Endodermal cell (in vitro differentiated cells): Measurements from ENCODE around the gene CDK5RAP2. TPM values are rescaled to one million over a fixed set of nuclear protein-coding genes. Genes with fewer than 3 reads are reported as not detected.

Experiments used
- DNase-seq: peaks from one replicate; pipeline ENCODE4 v3.0.0-alpha.2; 2017
- H3K27ac ChIP-seq: 2 replicates; pipeline ENCODE4 v1.5.1; 2013; ENCODE audit warnings: mild to moderate bottlenecking, low read depth, low read length, moderate library complexity
- H3K27me3 ChIP-seq: 2 replicates; pipeline ENCODE4 v1.6.1; 2013; ENCODE audit warnings: mild to moderate bottlenecking, low read length, moderate library complexity; ENCODE audit not compliant: insufficient read depth, control insufficient read depth, poor library complexity, severe bottlenecking
- H3K36me3 ChIP-seq: 2 replicates; pipeline ENCODE4 v1.7.0; 2013; ENCODE audit warnings: mild to moderate bottlenecking, low read length, moderate library complexity; ENCODE audit not compliant: control insufficient read depth, insufficient read depth
- H3K4me1 ChIP-seq: one replicate; pipeline ENCODE4 v1.7.0; 2013; ENCODE audit warnings: low read length; ENCODE audit not compliant: control insufficient read depth, insufficient read depth
- H3K4me3 ChIP-seq: 2 replicates; pipeline ENCODE4 v1.5.1; 2013; ENCODE audit warnings: mild to moderate bottlenecking, low read length, moderate library complexity
- H3K9ac ChIP-seq: 2 replicates; pipeline ENCODE4 v1.6.1; 2013; ENCODE audit warnings: mild to moderate bottlenecking, low read length, moderate library complexity; ENCODE audit not compliant: poor library complexity, severe bottlenecking; ENCODE audit errors: extremely low read depth
- H3K9me3 ChIP-seq: 2 replicates; pipeline ENCODE4 v1.6.1; 2013; ENCODE audit warnings: mild to moderate bottlenecking, low read length, moderate library complexity; ENCODE audit not compliant: control insufficient read depth
- H3K27ac Mint-ChIP-seq: 2 replicates; pipeline ENCODE4 v1.8.0; 2020; ENCODE audit warnings: mixed read lengths
- H3K27me3 Mint-ChIP-seq: 2 replicates; pipeline ENCODE4 v1.8.0; 2021; ENCODE audit warnings: mild to moderate bottlenecking, mixed read lengths; ENCODE audit not compliant: insufficient read depth
- H3K36me3 Mint-ChIP-seq: 2 replicates; pipeline ENCODE4 v1.8.0; 2020; ENCODE audit warnings: low read depth, mixed read lengths
- H3K4me1 Mint-ChIP-seq: 2 replicates; pipeline ENCODE4 v1.8.0; 2020; ENCODE audit warnings: mixed read lengths
- H3K4me3 Mint-ChIP-seq: 2 replicates; pipeline ENCODE4 v1.8.0; 2020; ENCODE audit warnings: mild to moderate bottlenecking, moderate library complexity, mixed read lengths
- H3K9me3 Mint-ChIP-seq: 2 replicates; pipeline ENCODE4 v1.8.0; 2020; ENCODE audit warnings: mild to moderate bottlenecking, mixed read lengths
- CTCF ChIP-seq: fragments of 200-600 bp; sonication (generic); conservative IDR thresholded peaks from 2 replicates; pipeline ENCODE4 v1.5.0; 2021; ENCODE audit warnings: antibody characterized with exemption, mild to moderate bottlenecking
- WGBS, 2 experiments: methylation state at CpG; one replicate each; pipeline versions ENCODE4 v1.1.5 to v1.1.7; 2013; ENCODE audit warnings: missing lambda C conversion rate in 2 of 2, mixed read lengths in 1 of 2; ENCODE audit not compliant: insufficient coverage in 1 of 2, insufficient read length in 1 of 2; 5-methylcytosine and 5-hydroxymethylcytosine counted together
- total RNA-seq, 2 donors: library from RNA; stranded (reverse); fragmentation: NEBNext Ultra II Directional in 1 of 2; extraction: Animal tissue kit (Norgen Biotek cat#: 25700) in 1 of 2; gene quantifications; 2 replicates in 1 of 2; 3 replicates in 1 of 2; pipeline ENCODE4 v1.2.1, GENCODE V29; 2021

The CDK5RAP2 gene
- total RNA-seq, 2 donors from 2014 or later: 68.2 to 92.0 TPM

- Mint-ChIP-seq H3K9me3 (no peaks in the 10 kb centered on the region), H3K36me3 (peaks cover 37% of the 10 kb centered on the region), H3K27me3 (no peaks in the 10 kb centered on the region), H3K27ac (no peak overlapping the region), H3K4me1 (no peaks in the 10 kb centered on the region), H3K4me3 (no peak overlapping the region)
- 96 to 97% methylated on average over 8 to 9 of the region's 9 CpGs for WGBS, 2 experiments
- Histone ChIP-seq H3K9me3 (no peaks in the 10 kb centered on the region), H3K36me3 (peaks cover 62% of the 10 kb centered on the region), H3K27ac (no peak overlapping the region), H3K4me3 (no peak overlapping the region), H3K9ac (no peak overlapping the region), H3K4me1 (no peaks in the 10 kb centered on the region), H3K27me3 (no peaks in the 10 kb centered on the region)
- DNase-seq: no peak
- no peak for TF ChIP-seq CTCF
These were observed 131.9 kb downstream of the CDK5RAP2 start for GRCh38 chr9:120447959-120448500.

GRCh38 chr9:120446671-120447070 lies 133.3 kb downstream of the CDK5RAP2 start:
- H3K4me3 Mint-ChIP-seq: no peak overlapping the region
- H3K4me3 ChIP-seq: no peak overlapping the region
- TF ChIP-seq CTCF: no peak
- peaks cover 42% of the 10 kb centered on the region for H3K36me3 Mint-ChIP-seq
- no peak overlapping the region for H3K27ac ChIP-seq
- H3K4me1 ChIP-seq: no peaks in the 10 kb centered on the region
- no peaks in the 10 kb centered on the region for H3K9me3 ChIP-seq
- 88 to 100% methylated on average over 1 to 4 of the region's 4 CpGs for WGBS, 2 experiments
- H3K27me3 Mint-ChIP-seq: no peaks in the 10 kb centered on the region
- no peaks in the 10 kb centered on the region for H3K9me3 Mint-ChIP-seq
- no peak overlapping the region for H3K9ac ChIP-seq
- H3K27ac Mint-ChIP-seq: no peak overlapping the region
- no peak for DNase-seq
- peaks cover 65% of the 10 kb centered on the region for H3K36me3 ChIP-seq
- H3K27me3 ChIP-seq: no peaks in the 10 kb centered on the region
- H3K4me1 Mint-ChIP-seq: no peaks in the 10 kb centered on the region

- no peak overlapping the region for H3K4me3 Mint-ChIP-seq
- no peaks in the 10 kb centered on the region for H3K27me3 Mint-ChIP-seq
- Histone ChIP-seq H3K36me3 (peaks cover 70% of the 10 kb centered on the region), H3K4me3 (no peak overlapping the region), H3K27ac (no peak overlapping the region), H3K9ac (no peak overlapping the region), H3K4me1 (no peaks in the 10 kb centered on the region), H3K9me3 (no peaks in the 10 kb centered on the region), H3K27me3 (no peaks in the 10 kb centered on the region)
- no peaks in the 10 kb centered on the region for H3K4me1 Mint-ChIP-seq
- TF ChIP-seq CTCF: no peak
- H3K36me3 Mint-ChIP-seq: peaks cover 40% of the 10 kb centered on the region
- DNase-seq: no peak
- H3K27ac Mint-ChIP-seq: no peak overlapping the region
- H3K9me3 Mint-ChIP-seq: no peaks in the 10 kb centered on the region
- WGBS, 2 experiments: 93% methylated on average over 1 to 3 of the region's 3 CpGs
These were observed 136.0 kb downstream of the CDK5RAP2 start for GRCh38 chr9:120443976-120444375.
